ENCODE results near the gene TMEM115. TPM values are rescaled to one million over a fixed set of nuclear protein-coding genes. Genes with fewer than 3 reads are reported as not detected.

Gene TMEM115
- total and polyA plus RNA-seq, 10 of the 15 experiments (the other 5 are each of a cell fraction or from before 2014, with no cell fraction given): 1.9 to 18.7 (median 13.2) TPM

- DNase-seq (ENCODE audit: low read depth, low spot score): no peak
- Histone ChIP-seq H3K27ac (ENCODE audit: control insufficient read depth, insufficient read depth) (no peak overlapping the region), H3K4me2 (ENCODE audit: control insufficient read depth, insufficient read depth) (no peak overlapping the region), H3K36me3 (ENCODE audit: control insufficient read depth in 2 of 2, insufficient read depth in 2 of 2, low read length in 1 of 2) (no peaks in the 10 kb centered on the region), H4K20me1 (ENCODE audit: control insufficient read depth, insufficient read depth) (no peaks in the 10 kb centered on the region), H2AFZ (ENCODE audit: control insufficient read depth, low read depth, low read length) (no peak overlapping the region), H3K9me3 (replicated peaks; ENCODE audit: control insufficient read depth, insufficient read depth, low read length) (no peaks in the 10 kb centered on the region), H3K79me2 (ENCODE audit: control insufficient read depth, insufficient read depth, low read length) (peaks cover 34% of the 10 kb centered on the region), H3K9ac (ENCODE audit: control insufficient read depth, insufficient read depth, low read length) (no peak overlapping the region), H3K4me3 (no peak overlapping the region), H3K4me1 (ENCODE audit: control insufficient read depth, insufficient read depth, low read length) (peaks cover 8% of the 10 kb centered on the region; the same call in 1 of the 2 replicates), H3K27me3 (replicated peaks in 1 of 2; ENCODE audit: control insufficient read depth in 2 of 2, insufficient read depth in 2 of 2, low read length in 1 of 2) (no peaks in the 10 kb centered on the region)
- TF ChIP-seq ETV6 (conservative IDR thresholded peaks at IDR 0.05 in 1 of 2, IDR thresholded peaks at IDR 0.05 in 1 of 2; ENCODE audit: borderline replicate concordance in 1 of 2, low read depth in 1 of 2) (no peak), NKRF (conservative IDR thresholded peaks at IDR 0.05) (no peak), BMI1 (IDR thresholded peaks at IDR 0.05; ENCODE audit: borderline replicate concordance) (no peak), POU2F2 (IDR thresholded peaks at IDR 0.05; ENCODE audit: borderline replicate concordance, low read depth, low read length) (no peak), RCOR1 (conservative IDR thresholded peaks at IDR 0.05; ENCODE audit: low read depth, low read length) (no peak), BCLAF1 (IDR thresholded peaks at IDR 0.05) (no peak), JUNB (IDR thresholded peaks at IDR 0.05) (no peak), BACH1 (IDR thresholded peaks at IDR 0.05; ENCODE audit: borderline replicate concordance) (no peak), LARP7 (IDR thresholded peaks at IDR 0.05) (no peak), ZBTB33 (IDR thresholded peaks at IDR 0.05) (no peak)
- FAIRE-seq: no peak
- intact Hi-C loops (cut with micrococcal nuclease; ENCODE audit: unreplicated experiment) (no loop called here), in situ Hi-C loops (cut with MboI) (no loop called here)
- SMC1A ChIA-PET (ENCODE audit: uncharacterized antibody, unreplicated experiment): no interaction called here
- 79% methylated on average over 12 of the region's 13 CpGs for WGBS (ENCODE audit: insufficient coverage, insufficient replicate concordance, low lambda C conversion rate, missing lambda C conversion rate)
- no TSS peak for BruUV-seq (replicated peaks)
- POLR2A ChIA-PET: interaction anchor here (0.7 to 7.0 kb wide), 3 partner anchors 8 to 107 kb away, joined by 3 to 84 read pairs (median 3); partner anchors contain the start of genes CYB561D2 and NPRL2
- ATAC-seq: no peak
- RAD21 ChIA-PET (ENCODE audit: unreplicated experiment): no interaction called here
- CTCF ChIA-PET: no interaction called here
These were observed 17.2 kb downstream of the TMEM115 start for GRCh38 chr3:50341996-50342650.
